IgD-negative memory B cell (primary cell): Measurements from ENCODE around the gene RASA1. TPM values are rescaled to one million over a fixed set of nuclear protein-coding genes. Genes with fewer than 3 reads are reported as not detected.

Source experiments
- H3K27ac Mint-ChIP-seq, 3 donors: one replicate each; pipeline ENCODE4 v1.8.0; 2020 to 2022; ENCODE audit warnings: mild to moderate bottlenecking in 3 of 3, mixed read lengths in 3 of 3, moderate library complexity in 1 of 3
- H3K27me3 Mint-ChIP-seq: one replicate; pipeline ENCODE4 v1.8.0; 2021; ENCODE audit warnings: mixed read lengths
- H3K36me3 Mint-ChIP-seq: one replicate; pipeline ENCODE4 v1.8.0; 2020; ENCODE audit warnings: mild to moderate bottlenecking, mixed read lengths
- H3K4me1 Mint-ChIP-seq, 3 donors: one replicate each; pipeline ENCODE4 v1.8.0; 2020 to 2022; ENCODE audit warnings: mixed read lengths in 3 of 3, mild to moderate bottlenecking in 1 of 3
- H3K4me3 Mint-ChIP-seq, 4 donors: one replicate each; pipeline ENCODE4 v1.8.0; 2020 to 2022; ENCODE audit warnings: mild to moderate bottlenecking in 4 of 4, mixed read lengths in 4 of 4, moderate library complexity in 3 of 4
- H3K9me3 Mint-ChIP-seq, 3 donors: one replicate each; pipeline ENCODE4 v1.8.0; 2020 to 2021; ENCODE audit warnings: mixed read lengths in 3 of 3, mild to moderate bottlenecking in 1 of 3
- polyA plus RNA-seq: library from polyadenylated mRNA; unstranded; fragments of 300-500 nt; fragmentation: Illumina TruSeq; gene quantifications from one replicate; pipeline ENCODE4 v1.2.3, GENCODE V29; 2021

RASA1 gene
- polyA plus RNA-seq, 1 donor from 2014 or later, result 5.0 TPM

DNA sequence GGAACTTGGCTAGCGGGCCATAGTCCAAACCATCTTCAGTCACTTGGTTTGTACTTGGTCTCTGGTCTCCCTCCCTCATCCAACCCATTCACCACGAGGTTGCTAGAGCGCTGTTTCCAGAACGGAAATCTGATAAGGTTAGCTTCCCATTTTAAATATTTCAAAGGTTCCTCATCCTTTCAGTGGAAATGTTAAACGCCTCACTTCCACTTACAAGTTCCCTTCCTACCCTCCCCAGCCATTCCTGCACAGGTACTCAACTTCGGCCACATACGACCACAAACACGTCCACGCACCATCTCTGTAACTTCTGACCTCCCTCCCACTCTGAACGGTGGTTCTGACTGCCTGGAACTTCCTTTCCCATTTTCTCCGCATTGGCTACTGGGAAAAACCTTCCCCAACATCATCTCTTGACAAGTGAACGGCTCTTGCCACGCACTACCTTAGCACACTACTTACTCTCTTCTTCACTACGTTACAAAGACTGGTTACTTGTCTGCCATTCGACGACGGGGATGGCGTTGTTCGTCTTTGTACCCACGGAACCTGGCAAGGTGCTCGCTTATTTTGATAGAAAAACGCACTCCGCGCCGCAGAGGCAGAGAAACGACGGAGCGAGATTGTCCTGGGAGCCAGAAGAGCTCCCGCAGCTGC, 144.4 kb downstream of the RASA1 start:
- H3K27me3 Mint-ChIP-seq, result no peaks in the 10 kb centered on the region
- peaks cover 18 to 33% (median 29%) of the 10 kb centered on the region in 3 donors for H3K4me1 Mint-ChIP-seq
- H3K36me3 Mint-ChIP-seq, result no peaks in the 10 kb centered on the region
- peak overlapping the region; percentile 87 to 98 (median 96) for H3K4me3 Mint-ChIP-seq
- no peaks in the 10 kb centered on the region for H3K9me3 Mint-ChIP-seq
- peak overlapping the region; percentile 80 to 99 (median 94) for H3K27ac Mint-ChIP-seq

DNA sequence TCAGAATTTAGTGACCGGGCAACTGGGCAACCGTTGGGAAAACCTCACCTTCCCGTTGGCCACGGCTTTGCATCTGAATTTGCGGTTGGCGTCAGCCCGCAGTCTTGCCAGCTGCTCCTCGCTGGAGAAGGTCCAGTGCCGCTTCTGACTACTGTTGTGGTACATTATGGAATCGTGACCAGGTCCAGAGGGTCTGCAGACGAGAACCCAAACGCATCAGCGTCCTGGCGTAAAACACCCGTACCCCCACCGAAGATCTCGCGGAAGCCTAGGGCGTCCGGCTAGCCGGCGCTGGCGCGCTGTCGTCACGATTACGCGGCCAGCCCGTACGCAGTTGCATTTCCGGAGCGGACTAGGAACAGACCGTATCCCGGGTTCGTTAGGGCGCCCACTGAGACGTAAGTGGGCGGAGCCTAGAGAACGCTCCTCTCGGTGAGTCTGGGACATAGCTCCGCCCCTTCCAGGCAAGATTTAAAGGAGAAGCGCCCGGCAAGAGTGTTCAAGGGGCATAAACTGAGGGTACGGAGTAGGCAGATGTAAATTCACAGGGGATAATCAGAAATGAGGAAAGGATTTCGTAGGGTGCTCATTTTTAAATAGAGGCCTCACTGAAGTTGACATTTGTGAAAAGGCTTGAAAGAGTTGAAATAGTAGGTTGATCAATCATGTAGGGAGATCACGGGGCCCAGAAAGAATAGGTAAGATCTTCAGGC, 145.1 kb downstream of the RASA1 start, which contains the start of gene CCNH:
TSS of gene CCNH (minus strand) at position 301 of the 713 bp plus-strand sequence. CDS start at position 165, 136 bp downstream.
- Mint-ChIP-seq H3K4me1 (peaks cover 17 to 30% (median 22%) of the 10 kb centered on the region in 3 donors), H3K27me3 (no peaks in the 10 kb centered on the region), H3K36me3 (no peaks in the 10 kb centered on the region), H3K9me3 (no peaks in the 10 kb centered on the region), H3K27ac (peak within 1 kb of the TSS; percentile 80 to 99 (median 94)), H3K4me3 (peak within 1 kb of the TSS; percentile 87 to 98 (median 96))

DNA sequence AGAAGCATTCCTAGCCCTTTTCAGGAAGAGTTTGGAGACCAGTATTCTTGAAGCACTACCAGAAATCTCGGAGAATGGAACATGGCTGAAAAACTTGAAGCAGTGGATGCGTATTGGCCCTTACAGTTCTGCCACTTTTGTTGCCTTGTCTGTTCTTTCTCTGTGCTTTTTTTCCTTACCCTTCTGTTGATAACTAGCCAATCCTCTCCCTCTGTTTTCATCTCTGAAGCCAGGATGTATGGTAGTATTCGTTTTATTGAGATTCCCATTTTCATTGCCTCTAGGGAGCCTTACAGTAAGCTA, 145.6 kb downstream of the RASA1 start:
- Mint-ChIP-seq H3K27me3 (no peaks in the 10 kb centered on the region), H3K4me1 (peaks cover 17 to 28% (median 17%) of the 10 kb centered on the region in 3 donors), H3K4me3 (peak overlapping the region; percentile 87 to 98 (median 96)), H3K27ac (peak overlapping the region; percentile 80 to 99 (median 94)), H3K9me3 (no peaks in the 10 kb centered on the region), H3K36me3 (no peaks in the 10 kb centered on the region)

DNA sequence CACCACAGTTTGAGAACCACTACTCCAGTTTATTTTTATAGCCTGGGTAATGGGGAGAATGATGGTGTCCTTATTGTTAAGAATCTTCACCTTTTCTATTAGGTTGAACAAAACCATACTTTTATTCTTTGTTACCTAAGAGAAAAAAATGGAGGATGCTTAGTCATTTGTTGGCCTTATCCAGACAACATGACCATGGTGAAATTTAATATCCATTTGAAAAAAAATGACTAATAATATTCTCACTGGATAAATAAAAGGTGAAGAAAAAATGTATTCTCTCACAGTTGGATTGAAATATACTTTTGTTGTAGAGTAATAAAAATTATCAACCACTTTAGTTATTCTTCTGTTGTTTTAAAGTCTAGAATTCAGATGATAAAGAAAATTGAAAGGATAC, 150.8 kb downstream of the RASA1 start:
- peaks cover 0 to 4% (median 3%) of the 10 kb centered on the region in 3 donors for H3K4me1 Mint-ChIP-seq

DNA sequence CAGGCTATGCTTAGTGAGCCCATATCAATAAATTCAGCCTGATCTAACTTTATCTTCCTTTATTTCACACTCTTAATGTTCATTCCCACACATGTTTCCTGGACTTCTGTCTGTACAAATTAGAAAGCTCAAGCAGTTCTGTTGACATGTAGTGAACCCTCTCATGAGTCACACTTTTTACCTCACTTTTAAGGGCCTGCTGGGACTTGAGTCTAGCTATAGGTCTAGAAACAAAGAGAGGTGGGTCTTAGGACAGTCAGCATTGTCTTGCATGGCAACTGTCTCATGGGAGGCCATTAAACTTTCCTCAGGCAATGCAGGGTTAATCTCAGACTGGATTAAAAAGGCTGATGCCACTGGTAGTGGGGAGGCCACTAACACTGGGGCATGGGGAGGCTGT, 153.6 kb downstream of the RASA1 start:
- Mint-ChIP-seq H3K36me3 (no peaks in the 10 kb centered on the region), H3K27me3 (no peaks in the 10 kb centered on the region), H3K4me1 (peaks cover 0 to 3% (median 0%) of the 10 kb centered on the region in 3 donors), H3K27ac (no peak overlapping the region), H3K4me3 (no peak overlapping the region), H3K9me3 (no peaks in the 10 kb centered on the region)

More for the DNA sequence above, 150.8 kb downstream of the RASA1 start:
- Mint-ChIP-seq H3K9me3 (no peaks in the 10 kb centered on the region), H3K27ac (no peak overlapping the region), H3K27me3 (no peaks in the 10 kb centered on the region), H3K4me3 (no peak overlapping the region), H3K36me3 (no peaks in the 10 kb centered on the region)

DNA sequence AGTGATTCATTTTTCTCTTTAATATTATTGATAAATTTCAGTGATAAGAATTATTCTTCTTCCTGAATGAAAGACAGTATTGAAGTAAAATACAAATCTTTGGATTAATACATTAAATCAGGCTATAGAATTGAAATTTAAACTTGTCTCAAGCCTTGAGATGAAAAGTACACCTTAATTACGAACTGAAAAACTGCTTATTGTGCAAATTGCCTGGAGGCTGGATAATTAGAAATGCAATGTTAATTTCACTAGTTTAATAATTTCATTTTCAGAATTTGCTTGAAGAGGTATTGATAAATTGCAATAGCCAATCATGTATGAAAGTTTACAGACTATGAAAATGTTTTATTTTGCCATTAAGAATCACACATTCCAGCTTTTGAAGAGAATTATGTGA, 156.1 kb downstream of the RASA1 start:
- Mint-ChIP-seq H3K27ac (no peak overlapping the region), H3K4me1 (peaks cover 0 to 3% (median 0%) of the 10 kb centered on the region in 3 donors), H3K36me3 (no peaks in the 10 kb centered on the region)

DNA sequence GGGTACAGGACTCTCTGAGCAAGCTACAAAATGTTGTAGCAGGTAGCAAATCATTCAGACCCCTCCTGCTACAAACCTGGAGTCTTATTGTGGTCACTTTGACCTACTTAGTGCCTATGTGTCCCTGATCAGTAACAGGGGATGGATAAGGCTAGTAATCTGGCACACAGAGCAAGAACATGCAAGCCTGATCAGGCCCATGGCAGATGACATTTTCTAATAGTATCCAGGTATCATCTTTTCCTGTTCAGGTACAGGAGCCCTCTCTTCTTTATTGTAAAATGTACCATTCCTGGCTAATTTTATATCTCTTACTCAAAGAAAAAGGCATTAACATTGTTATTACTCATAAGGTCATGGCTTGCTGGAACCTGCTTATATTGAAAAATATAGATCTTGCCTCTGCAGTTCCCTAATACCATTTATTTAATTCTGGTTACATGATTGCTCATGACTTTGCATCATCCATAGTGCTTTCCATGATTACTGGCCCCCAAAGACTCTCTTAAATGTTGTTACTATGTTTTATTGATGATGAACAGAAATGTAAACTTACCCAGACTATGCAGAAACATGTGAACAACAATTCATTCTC, 163.3 kb downstream of the RASA1 start:
- no peak overlapping the region for H3K27ac Mint-ChIP-seq
- H3K4me3 Mint-ChIP-seq, result no peak overlapping the region
- H3K9me3 Mint-ChIP-seq, result no peaks in the 10 kb centered on the region
- no peaks in the 10 kb centered on the region for H3K36me3 Mint-ChIP-seq
- no peaks in the 10 kb centered on the region for H3K4me1 Mint-ChIP-seq
- H3K27me3 Mint-ChIP-seq, result peaks cover 4% of the 10 kb centered on the region

More for the DNA sequence above, 156.1 kb downstream of the RASA1 start:
- no peaks in the 10 kb centered on the region for H3K9me3 Mint-ChIP-seq
- H3K4me3 Mint-ChIP-seq, result no peak overlapping the region
- no peaks in the 10 kb centered on the region for H3K27me3 Mint-ChIP-seq

DNA sequence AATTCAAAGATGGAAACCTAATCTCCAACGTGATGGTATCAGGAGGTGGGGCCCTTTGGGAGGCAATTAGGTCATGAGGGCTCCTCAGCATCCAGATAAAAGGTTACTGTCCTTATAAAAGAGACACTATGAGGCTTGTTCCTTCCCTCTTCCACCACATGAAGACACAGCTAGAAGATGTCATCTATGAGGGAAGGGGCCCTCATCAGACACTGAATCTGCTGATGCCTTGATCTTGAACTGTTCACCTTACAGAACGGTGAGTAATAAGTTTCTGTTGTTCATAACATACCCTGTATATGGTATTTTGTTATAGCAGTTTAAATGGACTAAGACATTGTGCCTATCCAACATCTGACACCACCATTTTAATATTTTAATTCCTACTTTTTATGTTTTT, 164.8 kb downstream of the RASA1 start:
- Mint-ChIP-seq H3K27me3 (peaks cover 4% of the 10 kb centered on the region), H3K27ac (no peak overlapping the region), H3K36me3 (no peaks in the 10 kb centered on the region), H3K4me3 (no peak overlapping the region), H3K9me3 (no peaks in the 10 kb centered on the region), H3K4me1 (no peaks in the 10 kb centered on the region)

DNA sequence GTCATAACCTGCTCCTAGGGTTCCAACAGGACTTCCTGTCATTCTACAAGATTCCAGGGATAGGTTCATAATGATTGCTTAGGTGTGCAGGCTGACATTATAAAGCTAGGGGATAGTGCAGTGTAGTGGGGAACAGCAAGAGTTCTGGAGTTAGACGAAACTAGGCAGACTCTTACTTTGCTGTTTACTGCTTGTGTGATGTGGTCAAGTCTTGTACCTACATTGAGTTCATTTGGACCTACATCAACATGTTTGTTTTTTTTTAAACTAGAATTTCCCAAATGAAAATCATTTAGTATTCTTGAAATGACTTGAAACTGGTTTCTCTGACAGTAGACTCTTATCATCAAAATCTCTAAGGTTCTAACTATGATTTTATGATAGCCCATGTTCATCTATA, 166.3 kb downstream of the RASA1 start:
- H3K27me3 Mint-ChIP-seq, result peaks cover 4% of the 10 kb centered on the region
- no peaks in the 10 kb centered on the region for H3K9me3 Mint-ChIP-seq
- no peaks in the 10 kb centered on the region for H3K4me1 Mint-ChIP-seq
- H3K36me3 Mint-ChIP-seq, result peaks cover 2% of the 10 kb centered on the region
- no peak overlapping the region for H3K4me3 Mint-ChIP-seq
- H3K27ac Mint-ChIP-seq, result no peak overlapping the region

DNA sequence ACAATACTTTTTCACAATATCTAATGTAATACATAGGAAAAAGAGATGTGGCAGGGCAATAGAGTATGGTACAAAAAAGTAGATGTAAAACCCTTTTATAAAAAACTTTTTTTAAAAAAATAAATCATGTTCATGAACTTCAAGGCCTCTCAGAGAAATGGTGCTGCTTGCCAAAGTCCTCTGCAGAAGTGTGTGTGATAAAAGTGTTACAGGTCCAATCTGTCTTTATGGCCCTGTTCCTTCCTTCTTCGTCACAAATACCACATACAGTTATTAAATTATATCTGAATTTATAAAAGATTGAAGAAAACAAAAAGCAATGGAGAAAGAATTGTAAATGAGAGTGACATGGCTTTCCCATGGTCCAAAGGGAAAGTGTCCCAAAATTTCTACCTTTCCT, 166.8 kb downstream of the RASA1 start:
- Mint-ChIP-seq H3K4me1 (no peaks in the 10 kb centered on the region), H3K27me3 (peaks cover 1% of the 10 kb centered on the region), H3K9me3 (peaks cover 0 to under 1% (median under 1%) of the 10 kb centered on the region in 3 donors), H3K36me3 (peaks cover 2% of the 10 kb centered on the region), H3K27ac (no peak overlapping the region), H3K4me3 (no peak overlapping the region)

DNA sequence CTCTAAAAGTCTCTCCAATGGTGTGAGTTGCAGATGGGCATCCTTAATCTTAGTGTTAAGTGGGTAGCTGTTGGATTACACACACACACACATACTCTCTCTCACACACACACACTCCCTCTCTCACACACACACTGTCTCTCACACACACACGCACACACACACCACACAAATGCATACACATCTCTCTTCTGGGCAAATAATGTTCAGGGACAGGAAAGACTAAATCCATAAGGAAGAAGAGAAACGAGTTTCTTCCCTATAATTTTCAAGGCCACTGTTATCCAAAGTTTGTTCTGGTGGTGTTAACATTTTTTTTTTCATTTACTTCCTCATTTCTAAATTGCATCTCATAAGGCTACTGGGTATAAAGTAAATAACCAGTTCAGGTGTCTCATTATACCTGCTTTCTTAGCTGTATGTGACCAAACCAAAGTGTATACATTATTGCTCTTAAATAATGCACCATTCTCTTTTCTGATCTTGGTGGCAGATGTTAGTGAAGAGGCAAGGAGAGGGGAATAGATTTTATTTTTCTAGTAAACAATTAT, 167.5 kb downstream of the RASA1 start:
- no peaks in the 10 kb centered on the region for H3K27me3 Mint-ChIP-seq

DNA sequence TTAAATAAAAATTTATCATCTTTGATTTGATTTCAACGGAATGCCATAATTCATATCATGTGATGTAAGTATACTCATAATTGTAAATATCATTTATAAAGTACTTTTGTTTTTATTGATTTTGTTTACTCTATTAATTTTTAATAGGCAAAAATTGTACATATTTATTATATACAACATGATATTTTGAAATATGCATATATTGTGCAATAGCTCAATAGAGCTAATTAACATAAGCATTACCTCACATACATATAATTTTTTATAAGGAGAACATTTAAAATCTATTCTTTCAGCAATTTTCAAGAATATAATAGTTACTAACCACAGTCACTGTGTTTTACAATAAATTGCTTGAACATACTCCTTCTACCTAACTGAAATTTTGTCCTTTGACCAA, 170.0 kb downstream of the RASA1 start:
- peaks cover 2% of the 10 kb centered on the region for H3K36me3 Mint-ChIP-seq
- no peak overlapping the region for H3K4me3 Mint-ChIP-seq
- no peak overlapping the region for H3K27ac Mint-ChIP-seq
- H3K27me3 Mint-ChIP-seq, result no peaks in the 10 kb centered on the region
- H3K4me1 Mint-ChIP-seq, result no peaks in the 10 kb centered on the region
- H3K9me3 Mint-ChIP-seq, result peaks cover 0 to 5% (median 4%) of the 10 kb centered on the region in 3 donors

More for the DNA sequence above, 167.5 kb downstream of the RASA1 start:
- Mint-ChIP-seq H3K4me1 (no peaks in the 10 kb centered on the region), H3K27ac (no peak overlapping the region), H3K36me3 (peaks cover 2% of the 10 kb centered on the region), H3K4me3 (no peak overlapping the region), H3K9me3 (peaks cover 0 to 5% (median 4%) of the 10 kb centered on the region in 3 donors)

DNA sequence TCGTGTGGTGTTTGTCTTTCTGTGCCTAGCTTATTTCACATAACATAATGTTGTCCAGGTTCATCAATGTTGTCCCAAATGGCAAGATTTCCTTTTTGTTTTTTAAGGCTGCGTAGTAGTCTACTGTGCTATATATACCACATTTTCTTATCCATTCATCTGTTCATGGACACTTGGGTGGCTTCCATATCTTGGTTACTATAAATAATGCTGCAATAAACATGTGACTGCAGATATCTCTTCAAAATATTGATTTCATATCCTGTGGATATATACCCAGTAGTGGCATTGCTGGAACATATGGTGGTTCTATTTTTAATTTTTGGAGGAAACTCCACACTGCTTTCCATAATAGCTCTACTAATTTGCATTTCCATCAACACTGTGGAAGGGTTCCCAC, 170.5 kb downstream of the RASA1 start:
- Mint-ChIP-seq H3K9me3 (peaks cover 0 to 5% (median 4%) of the 10 kb centered on the region in 3 donors), H3K4me1 (no peaks in the 10 kb centered on the region), H3K27ac (no peak overlapping the region), H3K36me3 (peaks cover 2% of the 10 kb centered on the region), H3K4me3 (no peak overlapping the region), H3K27me3 (no peaks in the 10 kb centered on the region)
